ENCODE measurements around the gene DUSP1. TPM values are rescaled to one million over a fixed set of nuclear protein-coding genes. Genes with fewer than 3 reads are reported as not detected.

DUSP1 gene
- 1,000 to 10,000 TPM in 1 of 4 donors, 100 to 1,000 TPM in 3; 613 to 1,025 (median 690) TPM for total RNA-seq

DNA sequence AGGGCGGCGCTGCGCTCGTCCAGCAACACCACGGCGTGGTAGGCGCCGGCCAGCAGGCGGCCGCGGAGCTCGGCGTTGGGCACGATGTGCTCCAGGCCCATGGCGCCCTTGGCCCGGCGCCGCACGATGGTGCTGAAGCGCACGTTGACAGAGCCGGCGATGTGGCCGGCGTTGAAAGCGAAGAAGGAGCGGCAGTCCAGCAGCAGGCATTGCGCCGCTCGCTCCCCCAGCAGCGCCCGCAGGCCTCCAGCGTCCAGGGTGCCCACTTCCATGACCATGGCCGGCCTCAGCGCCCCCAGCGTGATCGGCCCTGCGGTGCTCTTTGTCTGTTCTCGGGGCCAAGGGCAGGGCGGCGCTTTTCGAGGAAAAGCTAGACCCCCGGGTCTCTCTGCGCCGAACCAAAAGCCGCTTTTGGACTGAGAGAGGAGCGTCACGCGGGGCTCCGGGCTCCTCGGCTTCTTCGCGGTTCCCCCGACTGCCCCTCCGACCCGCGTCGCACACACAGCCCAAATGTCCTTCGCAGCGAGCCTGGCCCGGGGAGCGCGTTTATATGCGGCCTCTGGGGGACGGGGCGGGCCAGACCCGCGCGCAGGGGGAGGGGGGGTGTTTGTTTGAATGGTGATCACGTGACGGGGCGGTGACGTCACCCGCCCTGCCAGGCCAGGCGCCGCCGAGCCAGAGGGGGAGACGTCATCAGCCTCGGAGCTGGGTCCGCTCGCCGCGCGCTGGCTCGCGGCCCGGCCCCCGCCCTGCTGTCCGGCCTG is at the start of gene DUSP1:
Gene DUSP1, minus strand, starts transcription at position 521 of the 764 bp plus-strand sequence. Its CDS starts 243 bp downstream, at position 278.
- peak; percentile 100 for DNase-seq
- 0 to 1% methylated on average over 18 to 33 of the region's 89 CpGs for WGBS, 2 donors
- TF ChIP-seq, protein P1, sequence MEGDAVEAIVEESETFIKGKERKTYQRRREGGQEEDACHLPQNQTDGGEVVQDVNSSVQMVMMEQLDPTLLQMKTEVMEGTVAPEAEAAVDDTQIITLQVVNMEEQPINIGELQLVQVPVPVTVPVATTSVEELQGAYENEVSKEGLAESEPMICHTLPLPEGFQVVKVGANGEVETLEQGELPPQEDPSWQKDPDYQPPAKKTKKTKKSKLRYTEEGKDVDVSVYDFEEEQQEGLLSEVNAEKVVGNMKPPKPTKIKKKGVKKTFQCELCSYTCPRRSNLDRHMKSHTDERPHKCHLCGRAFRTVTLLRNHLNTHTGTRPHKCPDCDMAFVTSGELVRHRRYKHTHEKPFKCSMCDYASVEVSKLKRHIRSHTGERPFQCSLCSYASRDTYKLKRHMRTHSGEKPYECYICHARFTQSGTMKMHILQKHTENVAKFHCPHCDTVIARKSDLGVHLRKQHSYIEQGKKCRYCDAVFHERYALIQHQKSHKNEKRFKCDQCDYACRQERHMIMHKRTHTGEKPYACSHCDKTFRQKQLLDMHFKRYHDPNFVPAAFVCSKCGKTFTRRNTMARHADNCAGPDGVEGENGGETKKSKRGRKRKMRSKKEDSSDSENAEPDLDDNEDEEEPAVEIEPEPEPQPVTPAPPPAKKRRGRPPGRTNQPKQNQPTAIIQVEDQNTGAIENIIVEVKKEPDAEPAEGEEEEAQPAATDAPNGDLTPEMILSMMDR (IDR thresholded peaks at IDR 0.05): peak in 2 of 6 experiments; percentile 14 to 49
- peak; percentile 100 for TF ChIP-seq POLR2A (IDR thresholded peaks at IDR 0.05)
- intact Hi-C loops (cut with DNase I): loop anchor here (5.0 kb wide), 1 partner anchor 131 kb away; no protein-coding TSS in a partner anchor
- Histone ChIP-seq H3K27ac (peak within 1 kb of the TSS; percentile 99 to 100 (median 100)), H3K27me3 (no peaks in the 10 kb centered on the region), H3K4me1 (peaks cover 29 to 38% of the 10 kb centered on the region in 2 donors), H3K9me3 (no peaks in the 10 kb centered on the region), H3K36me3 (peaks cover 34 to 39% of the 10 kb centered on the region in 2 donors), H3K4me3 (replicated peaks in 1 of 3) (peak within 1 kb of the TSS; percentile 23 to 91 (median 82))

DNA sequence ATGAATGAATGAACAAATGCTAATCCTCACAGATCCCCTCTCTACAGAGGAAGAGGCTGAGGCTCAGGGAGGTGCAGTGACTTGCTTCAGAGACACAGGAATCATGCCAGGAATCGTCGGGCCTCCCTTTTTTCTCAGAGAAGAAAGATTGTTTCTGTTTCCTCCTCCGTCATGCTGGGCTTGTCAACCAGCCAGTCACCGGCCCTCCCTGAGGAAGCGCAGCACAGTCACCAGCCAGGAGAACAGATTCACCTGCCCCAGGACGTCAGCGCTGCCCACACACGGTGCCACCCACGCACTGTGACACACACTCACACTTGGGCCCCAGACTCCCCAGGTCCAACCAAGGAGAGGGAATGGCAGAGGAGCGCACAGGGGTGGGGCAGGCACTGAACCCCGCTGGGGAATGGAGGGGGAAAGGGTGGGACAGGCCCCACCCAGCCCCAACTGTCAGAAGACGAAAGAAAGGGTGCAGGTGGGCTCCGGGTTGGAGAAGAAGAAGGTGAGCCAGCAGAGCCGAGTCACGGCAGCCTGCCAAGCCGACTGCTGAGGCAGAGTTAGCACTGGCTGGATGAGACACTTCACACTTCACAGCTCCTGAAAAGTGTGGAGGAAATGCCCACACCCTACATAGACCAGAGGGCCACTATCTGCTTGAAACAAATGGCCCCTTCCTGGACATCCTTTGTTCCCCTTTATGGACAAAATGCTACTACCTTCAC is 49.2 kb upstream of the DUSP1 start:
- peaks cover 0 to 14% of the 10 kb centered on the region in 2 donors for H3K4me1 ChIP-seq
- H3K4me3 ChIP-seq (replicated peaks in 1 of 3): no peak overlapping the region
- H3K27ac ChIP-seq: peak overlapping the region in 1 of 3 donors; percentile 39
- WGBS, 2 donors: 46 to 47% methylated on average over 15 to 16 of the region's 16 CpGs
- TF ChIP-seq POLR2A (IDR thresholded peaks at IDR 0.05): no peak
- TF ChIP-seq, protein P1 (IDR thresholded peaks at IDR 0.05): no peak
- no peaks in the 10 kb centered on the region for H3K9me3 ChIP-seq
- H3K27me3 ChIP-seq: no peaks in the 10 kb centered on the region
- no peaks in the 10 kb centered on the region for H3K36me3 ChIP-seq
- peak; percentile 69 to 76 for DNase-seq
- intact Hi-C loops (cut with DNase I): no loop called here

GRCh38 chr5:172819569-172819968 is 48.6 kb upstream of the DUSP1 start:
- Histone ChIP-seq H3K4me1 (peaks cover 0 to 14% of the 10 kb centered on the region in 2 donors), H3K27ac (no peak overlapping the region), H3K4me3 (replicated peaks in 1 of 3) (no peak overlapping the region), H3K9me3 (no peaks in the 10 kb centered on the region), H3K27me3 (no peaks in the 10 kb centered on the region), H3K36me3 (no peaks in the 10 kb centered on the region)
- intact Hi-C loops (cut with DNase I): no loop called here
- no peak for TF ChIP-seq POLR2A (IDR thresholded peaks at IDR 0.05)
- TF ChIP-seq, protein P1 (IDR thresholded peaks at IDR 0.05): no peak
- no peak for DNase-seq
- 95 to 97% methylated on average over 3 of the region's 3 CpGs for WGBS, 2 donors

- intact Hi-C loops (cut with DNase I): no loop called here
- H3K27ac ChIP-seq: no peak overlapping the region
- no peaks in the 10 kb centered on the region for H3K9me3 ChIP-seq
- H3K4me3 ChIP-seq (replicated peaks in 1 of 3): no peak overlapping the region
- no peaks in the 10 kb centered on the region for H3K36me3 ChIP-seq
- TF ChIP-seq, protein P1 (IDR thresholded peaks at IDR 0.05): no peak
- TF ChIP-seq POLR2A (IDR thresholded peaks at IDR 0.05): no peak
- DNase-seq: no peak
- peaks cover 0 to 14% of the 10 kb centered on the region in 2 donors for H3K4me1 ChIP-seq
- WGBS, 2 donors: 93 to 94% methylated on average over 3 of the region's 3 CpGs
- H3K27me3 ChIP-seq: no peaks in the 10 kb centered on the region
Measured at GRCh38 chr5:172818081-172818480, 47.1 kb upstream of the DUSP1 start.

All from thyroid gland (tissue), 4 donors.